Urothelium cell line (cell line): ENCODE data around the gene PRR27.
A peak's percentile ranks its signal among the peaks of the same experiment; 100 is the strongest.

Source experiments
- DNase-seq: peaks from one replicate; pipeline ENCODE4 v3.0.0; 2011; ENCODE audit warnings: low spot score, mixed read lengths
- FAIRE-seq: peaks from 2 replicates; lab custom pipeline; 2011; peaks lifted over from hg19 to GRCh38; lab: Jason Lieb, UNC

PRR27 gene

DNA sequence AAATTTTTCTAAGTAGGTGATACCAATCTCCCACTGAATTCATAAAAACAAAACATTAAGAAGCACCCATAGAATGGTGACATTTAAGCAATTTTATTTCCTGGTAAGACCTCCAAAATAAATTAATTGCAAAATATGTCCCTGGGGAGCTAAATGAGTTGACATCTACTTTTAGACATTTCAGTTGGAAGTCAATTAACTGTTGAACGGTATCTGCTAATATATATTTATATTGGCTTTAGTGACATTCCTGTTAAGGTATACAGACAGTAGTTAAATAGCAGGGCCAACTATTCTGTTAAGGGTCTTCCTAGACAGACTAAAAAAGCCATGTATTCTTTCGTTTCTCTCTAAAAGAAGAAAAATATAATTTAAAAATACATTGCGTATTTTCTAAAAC is at the start of gene PRR27:
TSS of gene PRR27 (plus strand) at position 301 of the 400 bp plus-strand sequence. CDS start 139 bp downstream, outside the sequence.
- no peak for FAIRE-seq
- no peak for DNase-seq

DNA sequence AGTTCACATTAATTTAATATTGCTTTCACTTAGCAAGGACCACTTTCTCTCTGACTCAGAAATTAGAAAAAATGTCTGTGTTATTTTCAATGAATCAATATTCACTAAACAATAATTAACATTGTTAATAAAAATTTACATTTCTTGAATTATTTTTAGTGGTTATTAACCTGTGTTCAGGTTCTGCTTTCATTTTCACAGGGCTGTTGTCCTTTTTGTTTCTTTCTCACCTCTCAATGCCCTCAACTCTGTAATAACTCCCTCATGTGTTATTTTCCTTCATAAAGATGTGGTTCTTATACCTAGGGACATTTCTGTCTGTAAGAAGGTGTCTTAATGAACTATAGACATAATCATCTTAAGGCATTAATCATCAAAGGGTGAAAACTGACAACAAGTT is 43.1 kb upstream of the PRR27 start:
- FAIRE-seq (no peak), DNase-seq (no peak)

- FAIRE-seq (no peak), DNase-seq (no peak)
Measured at GRCh38 chr4:70113656-70114055, 40.4 kb upstream of the PRR27 start.

DNA sequence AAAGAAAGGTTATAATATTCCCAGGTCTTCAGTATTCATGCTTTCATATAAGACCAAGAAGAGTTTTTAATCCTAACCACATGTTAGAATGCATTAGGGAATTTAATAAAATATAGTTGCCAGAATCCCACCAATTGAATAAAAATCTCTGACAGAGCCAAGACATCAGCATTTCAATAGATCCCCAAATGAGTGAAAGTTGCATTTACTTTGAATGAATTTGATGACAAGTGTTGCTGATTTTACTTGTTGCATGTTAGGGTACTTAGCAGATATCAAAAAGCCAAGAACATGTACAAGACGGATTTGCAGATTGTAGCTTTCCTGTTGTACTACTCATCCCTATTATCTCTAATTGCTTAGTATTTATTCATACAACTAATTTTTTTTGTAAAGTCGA is 39.9 kb upstream of the PRR27 start:
- FAIRE-seq (no peak), DNase-seq (no peak)

DNA sequence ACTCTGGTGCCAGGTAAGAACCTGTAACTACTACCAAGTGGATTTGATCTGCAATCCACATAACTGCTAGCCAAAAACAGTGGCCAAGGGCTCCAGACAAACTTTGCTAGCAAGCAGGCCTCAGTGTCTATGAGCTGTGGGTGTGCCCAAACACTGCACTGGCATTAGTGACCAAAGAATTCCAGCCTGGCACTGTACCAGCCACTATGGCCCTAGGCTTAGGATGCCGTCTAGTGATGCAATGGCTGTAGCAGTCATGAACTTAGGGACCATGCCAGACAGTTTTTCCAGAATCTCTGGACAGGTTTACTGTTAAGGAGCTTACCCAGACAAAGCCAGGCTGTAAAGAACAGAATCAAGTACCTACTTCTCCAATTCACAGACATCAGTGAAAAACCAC is 33.7 kb upstream of the PRR27 start:
- FAIRE-seq, result no peak

DNA sequence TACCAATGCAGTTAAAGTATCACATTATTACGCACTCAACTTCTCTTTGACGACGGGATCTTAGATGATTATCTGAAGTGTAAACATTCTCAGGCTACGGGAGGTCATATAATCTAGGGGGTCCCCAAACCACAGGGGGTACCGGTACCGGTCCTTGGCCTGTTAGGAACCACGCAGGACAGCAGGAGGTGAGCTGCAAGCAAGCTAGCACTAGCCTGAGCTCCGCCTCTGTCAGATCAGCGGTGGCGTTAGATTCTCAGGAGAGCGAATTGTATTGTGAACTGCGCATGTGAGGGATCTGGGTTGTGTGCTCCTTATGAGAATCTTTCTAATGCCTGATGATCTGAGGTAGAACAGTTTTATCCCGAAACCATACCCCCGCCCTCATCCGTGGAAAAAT is 20.6 kb upstream of the PRR27 start:
- FAIRE-seq, result no peak
- no peak for DNase-seq

More for the DNA sequence above, 33.7 kb upstream of the PRR27 start:
- DNase-seq, result no peak

- FAIRE-seq, result no peak
- no peak for DNase-seq
Measured at GRCh38 chr4:70138751-70139150, 15.3 kb upstream of the PRR27 start.

- FAIRE-seq (no peak), DNase-seq (no peak)
Measured at GRCh38 chr4:70151271-70151670, 2.8 kb upstream of the PRR27 start.

DNA sequence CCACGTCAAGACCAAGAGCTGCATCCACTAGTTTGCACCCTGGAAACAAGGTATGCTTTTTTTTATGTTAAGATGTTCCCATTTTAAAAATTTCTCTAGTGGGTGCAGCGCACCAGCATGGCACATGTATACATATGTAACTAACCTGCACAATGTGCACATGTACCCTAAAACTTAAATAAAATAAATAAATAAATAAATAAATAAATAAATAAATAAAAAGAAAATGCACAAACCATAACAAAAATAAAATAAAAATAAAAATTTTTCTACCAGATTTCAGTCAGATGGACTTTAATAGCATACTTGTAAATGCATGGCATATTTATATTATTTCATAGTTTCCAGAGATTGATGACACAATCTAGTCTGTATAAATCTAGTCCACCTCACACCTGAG is 1.9 kb upstream of the PRR27 start:
- DNase-seq (no peak), FAIRE-seq (no peak)

GRCh38 chr4:70158576-70158975 is 4.5 kb downstream of the PRR27 start:
- no peak for DNase-seq
- no peak for FAIRE-seq

GRCh38 chr4:70177090-70177489 is 23.1 kb downstream of the PRR27 start:
- DNase-seq (no peak), FAIRE-seq (no peak)

- FAIRE-seq, result no peak
- no peak for DNase-seq
Measured at GRCh38 chr4:70178075-70178660, 24.1 kb downstream of the PRR27 start.

DNA sequence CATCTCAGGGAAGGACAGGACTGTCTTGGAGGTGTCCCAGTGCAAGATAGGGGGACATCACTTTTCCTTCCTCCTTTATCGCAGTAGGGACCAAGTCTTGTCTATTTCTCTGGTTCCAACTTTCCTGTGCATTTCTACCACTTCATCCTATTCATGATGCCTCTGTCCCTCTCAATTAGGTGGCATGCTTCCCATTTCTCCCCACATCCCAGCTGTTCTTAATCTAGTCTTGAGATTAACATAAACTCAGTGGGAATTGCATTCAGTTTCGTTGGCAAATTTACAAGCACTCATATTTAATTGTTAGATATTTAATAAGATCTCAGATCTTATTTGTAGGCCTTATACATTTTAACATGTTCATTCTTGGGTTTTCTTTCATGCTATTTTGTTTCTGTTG is 25.8 kb downstream of the PRR27 start:
- DNase-seq (no peak), FAIRE-seq (no peak)

DNA sequence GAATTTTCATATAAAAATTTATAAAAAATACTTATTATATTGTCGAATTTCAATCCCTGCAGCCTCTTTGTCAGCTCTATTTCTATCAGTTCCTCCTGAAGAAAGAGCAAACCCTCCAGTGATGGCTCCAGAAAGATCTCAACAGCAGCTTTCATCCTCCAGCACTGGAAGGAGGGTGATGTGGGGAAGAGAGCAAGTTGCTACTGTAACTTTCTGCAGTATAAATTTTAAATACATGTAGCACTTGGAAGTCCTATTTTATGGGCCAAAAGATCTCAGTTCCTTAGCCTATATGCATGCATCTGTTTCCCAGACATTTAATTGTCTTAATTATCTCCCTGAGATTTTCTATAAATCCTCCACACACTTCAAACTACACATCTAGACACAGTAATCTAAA is 27.8 kb downstream of the PRR27 start:
- DNase-seq (no peak), FAIRE-seq (no peak)

- no peak for DNase-seq
- FAIRE-seq, result no peak
Measured at GRCh38 chr4:70182517-70183167, 28.6 kb downstream of the PRR27 start.

GRCh38 chr4:70183168-70183939 is 29.3 kb downstream of the PRR27 start:
- DNase-seq, result peak; percentile 46
- FAIRE-seq, result no peak

DNA sequence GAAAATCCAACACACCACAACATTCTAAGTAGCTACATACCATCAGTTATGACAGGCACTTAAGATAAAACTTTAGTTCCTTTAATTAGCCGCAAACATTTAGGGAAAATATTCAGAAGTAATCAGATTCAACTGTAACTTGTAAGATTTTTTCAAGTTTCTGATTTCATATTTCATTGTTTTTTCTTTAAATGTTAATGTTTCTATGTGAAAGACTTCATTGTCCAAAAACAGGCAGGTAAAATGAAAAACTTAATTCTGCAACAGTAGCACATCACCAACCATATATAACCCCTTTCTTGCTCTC is 29.9 kb downstream of the PRR27 start:
- FAIRE-seq, result no peak

GRCh38 chr4:70187216-70187615 is 33.2 kb downstream of the PRR27 start:
- FAIRE-seq (no peak), DNase-seq (no peak)

More for the DNA sequence above, 29.9 kb downstream of the PRR27 start:
- DNase-seq, result no peak

DNA sequence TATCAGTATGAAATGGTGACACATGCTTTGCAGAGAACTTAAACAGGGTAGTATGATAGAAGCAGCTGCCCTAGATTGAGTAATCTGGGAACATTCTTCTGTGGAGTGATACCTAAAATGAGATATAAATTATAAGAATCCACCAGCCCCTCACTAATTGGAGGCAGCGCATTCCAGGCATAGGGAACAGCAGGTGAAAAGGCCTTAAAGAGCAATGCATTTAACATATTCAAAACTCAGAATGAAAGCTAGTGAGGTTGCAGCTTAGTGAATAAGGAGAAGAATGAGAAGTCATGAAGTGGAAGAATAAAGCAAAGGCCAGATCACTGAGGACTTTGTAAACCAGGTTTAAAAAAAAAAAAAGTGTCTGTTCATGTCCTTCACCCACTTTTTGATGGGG is 36.5 kb downstream of the PRR27 start:
- no peak for FAIRE-seq

DNA sequence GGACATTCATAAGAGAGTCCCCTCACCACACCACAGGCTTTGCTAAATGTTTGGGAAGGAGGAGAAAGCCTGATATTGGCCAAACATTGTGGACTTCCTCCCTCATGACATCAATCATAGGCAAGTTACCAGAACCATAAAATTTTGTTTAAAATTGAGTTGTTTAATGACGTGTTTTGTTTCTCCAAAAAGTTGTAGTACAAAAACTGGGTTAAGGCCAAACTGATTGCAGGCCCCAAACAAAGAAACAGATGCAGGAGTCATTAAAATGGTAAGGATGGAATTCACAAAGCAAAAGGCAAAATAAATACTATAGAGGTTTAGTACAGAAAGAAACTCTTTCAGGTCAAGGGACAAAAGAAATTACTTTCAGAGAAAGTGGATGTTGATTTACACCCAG is 37.6 kb downstream of the PRR27 start:
- no peak for DNase-seq

More for the DNA sequence above, 36.5 kb downstream of the PRR27 start:
- no peak for DNase-seq

DNA sequence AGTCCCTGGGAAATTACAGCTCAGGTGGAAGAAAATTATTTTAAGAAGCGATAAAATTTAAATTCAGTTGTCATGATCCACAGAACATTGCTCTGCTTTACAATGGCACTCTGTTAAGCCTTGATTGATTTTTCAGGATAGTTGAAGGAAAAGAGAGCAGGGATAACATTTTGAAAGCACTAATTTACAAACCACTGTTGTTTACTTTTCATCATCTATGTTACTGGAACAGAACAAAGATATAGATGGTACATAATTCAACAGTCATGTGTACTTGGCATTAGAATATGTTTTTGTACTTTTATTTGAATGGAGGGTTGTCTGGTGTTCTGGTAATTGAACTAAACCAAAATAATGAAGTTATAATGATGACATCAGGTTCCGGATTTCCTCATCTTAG is 38.9 kb downstream of the PRR27 start:
- no peak for DNase-seq
- FAIRE-seq, result no peak

More for the DNA sequence above, 37.6 kb downstream of the PRR27 start:
- no peak for FAIRE-seq

GRCh38 chr4:70195425-70195824 is 41.4 kb downstream of the PRR27 start, which contains the start of gene ODAM:
ODAM (plus strand) TSS chr4:70195725; CDS start chr4:70196544, 819 bp downstream.
- DNase-seq (no peak), FAIRE-seq (no peak)
